Islet of Langerhans (tissue), 1 donor: ENCODE measurements around the gene UACA.
A peak's percentile ranks its signal among the peaks of the same experiment; 100 is the strongest.

Experiments used
- FAIRE-seq: peaks from one replicate; lab custom pipeline; 2011; peaks lifted over from hg19 to GRCh38; lab: Jason Lieb, UNC

UACA gene

DNA sequence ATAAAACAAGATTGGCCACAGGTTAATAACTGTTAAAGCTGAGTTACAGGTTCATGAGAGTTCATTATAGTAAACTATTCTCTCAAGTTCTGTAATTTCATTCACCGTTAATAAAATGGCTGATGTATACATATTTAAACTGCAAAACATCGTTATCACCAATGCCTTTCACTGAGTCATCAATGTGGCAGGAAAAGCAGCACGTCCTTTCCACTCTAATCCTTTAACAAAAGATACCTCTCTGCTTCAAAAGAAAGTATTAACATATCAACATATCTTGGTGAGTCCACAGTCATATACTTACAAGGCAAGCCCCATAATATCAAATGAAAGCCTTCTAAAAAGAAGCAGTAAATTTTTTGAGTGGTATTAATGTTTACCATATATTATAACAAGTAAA is 54.5 kb downstream of the UACA start:
- no peak for FAIRE-seq

DNA sequence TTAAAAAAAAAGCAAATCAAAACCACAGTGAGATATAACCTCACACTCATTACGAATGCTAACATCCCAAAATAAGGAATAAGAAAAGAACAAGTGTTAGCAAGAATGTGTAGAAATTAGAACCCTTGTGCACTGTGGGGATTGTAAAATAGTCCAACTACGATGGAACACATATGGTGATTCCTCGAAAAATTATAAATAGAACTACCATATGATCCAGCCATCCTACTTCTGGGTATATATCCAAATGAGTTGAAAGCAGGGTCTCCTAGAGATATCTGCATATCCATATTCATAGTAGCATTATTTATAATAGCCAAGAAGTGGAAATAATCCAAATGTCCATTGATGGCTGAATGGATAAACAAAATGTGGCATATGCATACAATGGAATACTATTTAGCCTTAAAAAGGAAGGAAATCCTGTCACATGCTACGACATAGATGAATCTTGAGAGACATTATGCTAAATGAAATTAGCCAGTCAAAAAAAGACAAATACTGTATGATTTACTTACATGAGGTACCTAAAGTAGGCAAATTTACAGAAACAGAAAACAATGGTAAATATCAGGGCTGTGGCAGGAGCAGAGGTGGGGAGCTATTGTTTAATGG is 55.6 kb downstream of the UACA start:
- no peak for FAIRE-seq

DNA sequence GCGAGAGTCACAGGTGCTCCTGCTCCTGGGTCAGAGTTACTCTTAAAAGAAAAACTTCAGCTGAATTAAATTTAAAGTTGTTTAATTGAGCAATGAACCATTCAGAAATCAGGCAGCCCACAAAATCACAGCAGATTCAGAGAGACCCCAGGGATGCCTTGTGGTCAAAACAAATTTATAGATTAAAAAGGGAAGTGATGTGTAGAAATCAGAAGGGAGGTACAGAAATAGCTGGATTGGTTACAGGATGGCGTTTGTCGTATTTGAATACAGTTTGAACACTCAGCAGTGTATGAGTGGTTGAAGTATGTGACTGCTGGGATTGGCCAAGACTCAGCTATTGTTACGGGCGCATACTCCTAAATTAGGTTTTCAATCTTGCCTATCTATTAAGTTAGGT is 58.6 kb downstream of the UACA start:
- FAIRE-seq: no peak

DNA sequence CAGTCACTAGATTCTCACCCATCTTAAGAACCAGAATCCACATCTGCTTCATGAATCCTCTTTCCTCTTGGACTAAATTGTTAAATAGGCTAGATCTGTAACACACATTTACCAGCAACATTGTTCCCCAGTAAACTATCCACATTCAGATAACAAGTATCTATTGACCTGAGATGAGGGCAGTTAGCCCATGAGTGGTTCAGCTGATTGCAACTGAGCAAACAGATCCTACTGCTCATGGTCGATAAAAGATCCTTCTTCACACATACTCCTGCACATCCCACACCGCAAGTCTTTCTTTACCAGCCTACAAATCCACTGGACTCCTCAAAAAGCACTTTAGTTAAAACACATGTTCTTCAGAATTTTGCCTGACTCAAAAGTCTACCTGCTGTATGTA is 59.2 kb downstream of the UACA start:
- no peak for FAIRE-seq

DNA sequence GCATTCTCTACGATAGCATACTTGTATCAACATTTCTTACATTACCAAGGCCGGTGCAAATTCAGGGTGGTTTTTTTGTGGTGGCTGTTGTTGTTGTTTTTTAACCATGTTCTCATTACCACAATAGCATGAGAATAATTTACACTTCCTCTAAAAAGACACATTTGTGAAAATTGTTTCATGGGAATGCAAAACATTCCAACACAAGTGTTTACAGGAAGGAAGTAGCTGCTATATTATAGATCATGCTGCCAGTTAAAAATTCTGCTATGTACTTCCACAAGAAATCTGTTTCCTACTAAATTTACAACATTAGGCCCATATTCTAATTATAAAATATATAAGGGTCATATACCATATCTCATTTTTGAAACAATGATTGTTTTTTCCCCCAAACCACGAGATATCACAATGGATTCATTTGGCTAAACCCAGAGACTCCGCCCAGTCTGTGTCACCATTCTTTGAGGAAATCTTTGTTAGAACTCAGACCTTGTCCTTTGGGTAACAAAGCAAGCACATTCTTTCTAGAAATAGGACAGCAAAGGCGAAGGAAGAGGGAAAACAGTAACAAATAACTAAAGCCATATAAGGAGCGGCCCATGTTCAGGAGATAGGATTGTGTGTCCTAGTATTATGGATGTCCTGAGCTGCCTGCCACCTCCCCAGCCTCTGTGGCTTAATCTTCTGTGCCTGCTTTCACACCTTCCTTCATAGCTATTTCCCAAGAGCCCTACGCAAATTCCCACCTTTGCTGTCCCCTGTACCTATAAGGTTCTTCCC is 60.1 kb downstream of the UACA start:
- FAIRE-seq: no peak

DNA sequence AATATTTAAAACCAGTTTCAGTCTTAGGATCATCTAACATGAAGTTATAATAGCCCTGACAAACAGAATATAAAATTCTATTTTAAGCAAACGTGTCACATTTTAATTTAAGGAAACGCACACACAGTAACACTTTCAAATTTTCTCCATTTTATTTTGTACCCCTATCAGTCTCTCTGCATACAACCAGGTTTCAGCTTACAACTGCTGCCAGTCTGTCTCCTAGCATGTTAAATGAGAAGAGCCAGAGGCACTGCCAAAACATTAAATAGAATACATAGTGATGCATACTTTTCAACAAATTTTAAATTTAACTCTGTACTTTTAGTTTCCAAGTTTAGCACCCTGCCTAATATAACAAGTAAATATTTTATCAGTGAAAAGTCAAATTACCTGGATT is 60.8 kb downstream of the UACA start:
- no peak for FAIRE-seq

DNA sequence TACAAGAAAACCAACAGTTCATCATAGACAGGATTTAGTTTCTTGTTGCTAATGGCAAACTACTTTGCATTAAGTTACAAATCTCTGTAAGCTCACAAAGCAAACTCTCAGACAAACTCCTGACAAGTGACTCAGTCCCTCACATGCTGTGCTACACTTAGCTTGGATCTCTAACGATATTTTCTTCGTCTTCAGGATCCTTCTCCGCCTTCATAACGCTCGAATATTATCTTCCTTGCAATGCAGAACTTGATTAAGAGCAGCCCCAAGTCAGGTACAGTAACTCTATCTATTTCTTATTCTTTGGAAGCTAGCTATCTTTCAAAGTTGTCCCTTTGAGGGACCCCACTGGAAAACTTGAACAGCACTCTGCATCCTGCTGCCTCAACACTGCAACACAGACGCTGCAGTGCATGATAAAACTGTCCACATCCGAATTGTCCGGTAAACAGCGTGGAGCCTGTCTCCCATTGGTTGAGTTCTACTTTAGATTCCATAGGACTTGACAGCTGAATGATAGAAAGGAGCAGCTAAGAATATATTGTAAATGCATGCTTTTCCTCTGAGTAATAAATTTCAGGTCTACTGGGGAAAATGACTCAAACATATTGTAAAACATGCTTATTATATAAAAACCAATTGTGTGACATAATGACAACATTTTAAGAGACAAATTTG is 61.3 kb downstream of the UACA start:
- FAIRE-seq: no peak

DNA sequence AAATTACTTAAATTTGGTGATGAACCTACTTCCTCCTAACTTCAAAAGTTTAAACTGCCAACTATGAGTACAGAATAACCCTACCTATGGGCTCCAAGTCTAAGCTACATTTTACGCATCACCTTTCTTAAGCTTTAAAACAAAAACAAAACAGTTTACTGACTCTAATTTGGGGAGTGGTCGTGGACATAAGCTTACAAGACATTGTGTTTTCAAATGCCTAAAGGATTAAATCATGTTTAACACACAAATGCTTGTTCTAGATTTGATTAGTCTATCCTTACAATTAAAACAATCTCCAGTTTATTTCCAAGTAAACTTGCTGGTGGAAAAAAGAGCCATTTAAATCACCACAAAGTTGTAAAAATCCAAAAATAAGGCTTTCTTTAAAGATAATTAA is 62.2 kb downstream of the UACA start:
- FAIRE-seq: no peak

DNA sequence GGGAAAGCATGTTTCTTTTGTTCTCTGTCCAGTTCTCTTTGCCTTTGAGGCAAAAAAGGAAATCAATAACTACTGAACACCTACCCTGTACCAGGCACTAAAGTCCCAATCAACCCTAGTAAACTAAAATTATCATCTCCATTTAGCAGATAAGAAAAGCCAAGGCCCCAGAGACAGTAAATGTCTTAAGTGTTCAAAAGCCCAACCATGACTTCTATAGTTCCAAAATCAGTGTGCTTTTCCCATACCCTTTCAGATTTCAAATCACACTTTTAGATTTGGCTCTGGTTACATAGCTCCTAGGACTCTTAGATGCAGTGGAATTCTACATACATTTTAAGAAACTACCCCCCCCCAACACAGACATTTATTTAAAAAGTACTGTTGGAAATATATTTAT is 63.5 kb downstream of the UACA start:
- FAIRE-seq: no peak

DNA sequence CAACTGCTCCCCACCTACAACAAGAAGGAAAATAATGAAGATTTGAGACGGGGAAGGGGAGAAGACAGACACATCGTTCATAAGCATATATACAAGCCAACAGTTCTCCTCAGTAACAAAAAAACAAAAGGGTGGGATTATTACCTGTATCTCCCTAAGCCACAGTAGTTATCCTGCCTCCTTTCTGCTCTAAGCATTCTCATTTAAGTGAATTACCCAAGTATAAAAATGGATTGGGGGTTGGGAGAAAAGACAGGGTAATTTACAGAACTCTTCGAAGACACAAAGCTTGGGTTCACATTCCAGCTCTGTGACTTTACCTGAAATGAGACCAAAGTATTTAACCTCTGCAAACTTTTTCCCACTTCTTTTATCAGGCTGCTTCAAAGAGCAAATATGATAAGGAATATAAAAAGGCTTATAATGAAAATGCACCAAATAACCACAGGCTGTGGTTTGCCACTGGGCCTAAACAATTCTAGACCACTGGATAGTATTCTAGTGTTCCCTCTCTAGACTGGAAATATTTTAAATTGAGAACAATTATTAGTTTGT is 64.4 kb downstream of the UACA start:
- FAIRE-seq: no peak

DNA sequence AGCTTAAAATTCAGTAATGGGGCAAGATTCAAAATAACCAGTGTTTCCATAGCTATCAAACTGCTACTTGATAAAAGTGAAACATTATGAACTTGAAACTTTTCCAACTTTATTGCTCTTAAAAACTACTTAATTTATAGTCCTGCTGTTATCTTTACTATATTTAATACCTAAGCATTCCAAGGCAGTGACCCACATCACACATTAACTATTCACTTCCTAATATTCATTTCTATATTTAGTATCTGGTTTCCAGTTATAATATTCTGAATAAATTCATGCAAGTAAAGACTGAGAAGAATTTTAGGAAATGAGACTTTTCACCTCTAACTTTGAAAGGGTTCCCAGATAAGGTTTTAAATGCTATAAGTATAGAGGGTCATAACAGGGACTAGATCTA is 64.9 kb downstream of the UACA start:
- FAIRE-seq: no peak

DNA sequence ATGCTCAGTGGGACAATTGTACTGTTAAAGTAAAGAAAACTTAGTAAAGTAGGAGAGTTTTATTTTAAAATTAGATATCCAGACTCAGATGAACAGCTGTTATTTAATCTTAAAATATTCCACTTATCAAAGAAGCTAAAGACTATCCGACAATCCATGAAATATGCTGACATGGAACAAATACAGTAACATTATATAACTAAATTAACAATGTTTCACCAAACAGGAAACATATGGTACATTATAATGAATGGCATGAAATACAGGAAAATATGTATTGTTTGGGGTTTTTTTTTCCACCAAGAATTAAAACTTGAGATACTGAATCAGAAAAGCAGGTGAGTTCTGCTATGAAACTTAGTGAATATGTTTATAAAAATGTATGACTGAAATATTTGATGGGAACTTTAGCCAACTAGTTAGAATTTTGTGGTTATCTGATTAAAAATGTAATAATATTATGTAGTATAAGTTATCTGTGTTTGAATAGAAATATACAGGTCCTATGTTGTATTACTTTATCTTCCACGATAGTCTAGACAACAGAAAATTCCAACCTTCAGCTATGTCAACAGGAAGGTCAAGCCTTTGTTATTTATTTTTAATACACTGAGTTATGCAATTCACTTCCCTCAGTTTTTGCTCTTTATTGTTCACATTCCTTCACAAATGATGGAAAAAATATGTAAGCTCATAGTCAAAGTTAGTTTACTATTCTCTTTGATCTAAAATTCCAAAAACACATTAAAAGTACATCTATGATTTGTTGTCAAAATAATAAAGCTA is 72.7 kb downstream of the UACA start:
- peak; percentile 41 for FAIRE-seq

DNA sequence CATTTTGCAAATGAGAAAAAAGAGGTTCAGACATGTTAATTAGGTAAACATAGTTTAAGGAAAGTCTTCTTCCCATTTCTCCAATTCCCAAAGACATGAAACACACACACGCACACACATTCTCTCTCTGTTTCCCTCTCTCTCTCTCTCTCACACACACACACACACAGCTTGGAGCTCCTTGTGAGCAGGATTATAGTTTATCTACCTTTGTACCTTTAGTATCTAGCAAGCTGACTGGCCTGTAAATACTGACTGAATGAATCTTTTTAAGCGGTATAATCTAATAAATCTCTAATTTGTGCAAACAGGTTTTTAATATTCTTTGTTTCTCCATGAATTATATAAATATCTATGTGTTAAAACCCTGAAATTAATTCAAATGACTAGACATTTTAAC is 73.3 kb downstream of the UACA start:
- FAIRE-seq: no peak

DNA sequence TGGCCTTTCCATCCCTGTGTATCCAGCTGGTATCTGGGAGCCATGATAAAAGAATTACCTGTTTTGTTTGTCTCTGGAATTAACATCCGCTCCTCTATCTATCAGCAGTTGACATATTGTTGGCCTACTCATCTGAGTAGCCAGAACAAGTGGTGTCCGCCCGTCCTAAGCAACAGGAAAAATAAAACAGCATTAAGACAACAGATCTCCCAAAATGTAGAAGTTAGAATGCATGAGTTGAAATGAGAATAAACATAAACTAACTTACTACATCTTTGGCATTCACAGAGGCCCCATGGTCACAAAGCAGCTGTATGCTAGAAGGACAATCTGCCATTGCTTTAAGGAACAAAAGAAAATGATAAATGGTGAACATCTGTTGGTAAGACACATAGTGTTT is 75.9 kb downstream of the UACA start:
- no peak for FAIRE-seq

DNA sequence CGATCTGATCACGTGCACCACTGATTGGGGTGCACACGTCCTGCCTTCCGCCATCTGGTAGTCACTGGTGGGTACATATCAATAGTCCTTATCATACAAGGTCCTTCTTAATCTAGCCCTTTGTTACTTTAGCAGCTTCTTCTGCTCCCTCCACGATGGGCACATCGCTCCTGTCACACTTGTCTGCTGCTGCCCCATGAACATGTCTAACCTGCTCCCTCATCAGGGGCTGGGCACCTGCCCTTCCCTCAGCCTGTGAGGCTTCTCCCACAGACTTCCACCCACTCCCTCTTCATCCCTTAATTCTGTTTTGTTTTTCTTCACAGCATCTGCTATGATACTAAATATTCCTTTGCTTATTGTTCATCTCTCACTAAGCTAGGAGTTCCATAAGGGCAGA is 82.5 kb downstream of the UACA start:
- no peak for FAIRE-seq

DNA sequence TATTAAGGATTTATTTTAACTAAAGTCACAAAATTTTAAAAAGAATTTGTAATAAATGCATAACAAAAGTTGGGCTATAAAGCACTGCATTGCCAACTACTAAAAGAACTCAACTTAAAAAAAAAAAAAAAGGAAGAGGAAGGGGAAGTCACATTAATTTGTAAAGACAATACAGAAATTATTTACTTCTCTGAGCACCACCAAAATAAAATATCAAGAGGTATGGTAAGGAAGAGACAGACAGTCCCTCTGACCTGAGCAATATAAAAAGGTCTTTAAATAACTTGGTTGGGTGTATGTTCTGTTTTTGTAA is 83.5 kb downstream of the UACA start:
- no peak for FAIRE-seq

DNA sequence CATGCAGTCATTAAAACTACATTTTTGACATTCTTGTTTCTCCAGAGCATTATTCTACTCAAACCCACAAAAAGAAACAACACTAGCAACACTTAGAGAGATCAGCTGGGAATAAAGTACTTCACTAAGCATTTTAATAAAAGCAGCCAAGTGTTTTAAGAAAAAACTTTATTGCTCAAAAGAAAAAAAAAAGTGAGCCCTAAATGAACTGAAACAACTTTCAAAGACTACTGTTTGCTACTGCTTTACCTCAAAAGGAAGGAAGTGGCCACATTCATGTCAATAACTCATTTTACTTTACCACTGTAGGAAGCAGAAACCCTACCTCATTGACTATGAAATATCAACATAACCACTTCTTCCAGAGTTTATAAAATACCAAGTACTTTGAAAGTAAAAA is 91.3 kb downstream of the UACA start:
- no peak for FAIRE-seq

DNA sequence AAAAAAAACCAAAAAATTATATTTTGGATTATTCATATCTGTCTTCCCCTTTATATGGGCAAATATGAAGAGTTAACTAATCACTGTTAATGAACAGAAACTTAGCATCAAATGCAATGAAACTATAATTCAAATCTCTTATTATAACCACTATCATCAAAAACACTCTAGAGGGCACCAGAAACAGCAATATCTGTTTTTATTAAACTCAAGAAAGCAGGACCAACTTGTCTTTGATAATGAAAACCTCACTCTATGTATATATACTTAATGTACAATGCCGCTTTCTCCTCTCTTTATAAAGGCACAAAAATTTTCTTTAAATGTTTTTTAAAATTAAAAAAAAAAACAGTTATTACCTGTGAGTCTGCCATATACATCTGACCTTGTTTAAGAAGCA is 92.7 kb downstream of the UACA start:
- FAIRE-seq: no peak

DNA sequence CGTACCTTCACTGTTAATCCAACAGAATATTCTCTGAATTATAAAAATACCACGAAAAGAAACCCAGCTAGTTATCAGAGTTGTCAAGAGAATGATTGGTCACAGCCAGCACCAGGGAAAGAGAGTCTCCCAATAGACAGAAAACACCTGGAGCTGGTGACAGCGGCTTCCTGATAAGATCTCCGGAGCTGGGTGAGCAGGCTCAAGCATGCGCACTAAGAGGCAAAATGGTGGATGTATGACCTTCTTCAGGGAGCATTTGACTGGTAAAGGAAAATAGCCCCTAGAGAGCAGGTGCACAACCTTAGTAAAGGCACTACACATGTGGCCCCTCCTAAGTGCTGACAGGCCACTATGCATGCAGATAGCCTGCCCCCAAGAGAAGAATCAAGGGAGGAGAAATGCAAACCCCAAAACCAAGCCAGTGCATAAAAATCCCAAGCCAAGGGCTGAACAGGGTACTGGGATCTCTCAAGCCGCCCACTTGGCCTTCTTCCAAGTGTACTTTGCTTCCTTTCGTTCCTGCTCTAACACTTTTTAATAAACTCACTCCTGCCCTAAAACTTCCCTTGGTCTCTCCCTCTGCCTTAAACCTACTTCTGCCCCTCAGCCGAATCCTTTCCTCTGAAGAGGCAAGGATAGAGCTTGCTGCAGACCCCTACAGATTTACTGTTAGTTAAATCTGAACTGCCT is 93.2 kb downstream of the UACA start:
- FAIRE-seq: no peak

DNA sequence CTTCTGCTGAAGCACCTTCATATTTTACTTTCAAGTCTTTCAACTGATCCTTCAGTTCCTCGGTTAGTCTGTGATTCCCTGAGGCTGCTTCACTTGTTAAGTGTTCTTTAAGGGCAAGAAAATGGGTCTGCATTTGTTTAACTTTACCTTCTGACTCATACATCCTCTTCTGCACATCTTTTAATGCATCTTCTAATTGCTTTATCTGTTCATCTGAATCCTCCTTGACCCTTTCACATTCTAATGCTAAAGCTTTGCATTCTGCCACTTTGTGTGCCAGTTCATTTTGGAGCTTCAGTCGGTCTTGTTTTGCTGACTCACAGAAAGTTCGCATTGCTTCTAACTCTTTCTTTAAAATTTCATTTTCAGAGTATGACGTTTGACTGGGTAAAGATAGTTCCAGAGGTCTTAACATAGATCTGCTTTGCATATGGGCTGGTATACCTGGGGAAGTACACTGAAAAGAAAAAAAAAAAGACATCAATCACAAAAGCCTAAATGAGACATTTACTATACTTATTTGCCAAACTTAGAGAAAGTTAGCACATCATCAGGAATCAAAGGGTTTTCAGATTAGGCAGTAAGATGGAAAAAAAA is 94.3 kb downstream of the UACA start:
- FAIRE-seq: no peak

DNA sequence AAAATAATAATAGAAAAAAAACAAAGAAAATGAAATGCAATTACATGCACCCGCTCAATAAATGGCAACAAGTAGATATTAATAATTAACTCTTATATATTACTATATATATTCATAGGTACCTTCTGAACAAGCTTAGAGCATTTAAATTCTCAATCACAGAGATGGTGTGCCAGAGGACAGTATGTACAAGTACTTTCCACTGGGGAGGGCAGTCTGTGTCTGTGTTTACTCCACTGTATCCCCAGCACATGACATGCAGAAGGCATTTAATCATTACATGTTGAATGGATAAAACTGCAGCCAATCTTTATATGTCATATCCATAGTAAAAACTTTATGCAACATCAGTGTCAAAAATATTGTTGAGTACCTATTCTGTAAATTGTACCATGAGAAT is 97.8 kb downstream of the UACA start:
- FAIRE-seq: no peak

DNA sequence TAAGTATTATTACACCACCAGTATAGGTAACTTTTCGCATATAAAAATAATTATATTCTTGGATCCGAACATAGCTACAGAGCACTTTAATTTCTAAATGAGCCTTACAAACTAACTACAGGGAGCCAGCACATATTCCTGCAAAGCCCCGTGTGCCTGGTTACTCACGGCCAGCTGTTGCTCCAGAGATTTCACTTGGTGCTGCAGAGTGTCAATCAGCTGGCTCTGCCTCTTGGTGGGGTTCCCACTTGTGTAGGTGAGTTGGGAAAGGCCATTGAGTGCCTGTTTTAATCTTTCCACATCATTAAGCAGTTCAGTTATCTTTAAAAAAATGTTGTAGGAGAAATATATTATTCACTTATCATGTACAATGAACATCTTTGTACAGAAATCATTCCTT is 98.9 kb downstream of the UACA start:
- no peak for FAIRE-seq
